SU-DHL-6 (cell line): ENCODE measurements around the gene DUOXA1.

Source experiments
- H2AFZ ChIP-seq: fragments of 200-600 bp; sonication (generic); 2 replicates; pipeline ENCODE4 v1.6.1; 2014; ENCODE audit warnings: low read depth, mild to moderate bottlenecking, moderate library complexity, mixed read lengths, antibody characterized with exemption, low read length; ENCODE audit not compliant: severe bottlenecking
- H3F3A ChIP-seq: fragments of 200-600 bp; shearing (Covaris generic); 2 replicates; pipeline ENCODE4 v1.6.0; 2016; ENCODE audit warnings: antibody characterized with exemption, mild to moderate bottlenecking; ENCODE audit not compliant: insufficient read depth
- H3K27ac ChIP-seq: fragments of 200-600 bp; sonication (generic); 2 replicates; pipeline ENCODE4 v1.5.1; 2016; ENCODE audit warnings: low read depth, mild to moderate bottlenecking, low read length, moderate library complexity, mixed read lengths
- H3K27me3 ChIP-seq: fragments of 200-600 bp; sonication (generic), shearing (Covaris generic); 2 replicates; pipeline ENCODE4 v1.6.0; 2014; ENCODE audit warnings: mild to moderate bottlenecking, low read length
- H3K36me3 ChIP-seq: fragments of 200-600 bp; sonication (generic); 2 replicates; pipeline ENCODE4 v1.6.1; 2014; ENCODE audit warnings: mild to moderate bottlenecking, low read length, mixed read lengths
- H3K4me2 ChIP-seq: fragments of 300-600, 200-600 bp; shearing (Covaris generic), sonication (generic); 2 replicates; pipeline ENCODE4 v1.6.0; 2014; ENCODE audit warnings: low read length, low read depth, mild to moderate bottlenecking; ENCODE audit not compliant: poor library complexity, severe bottlenecking
- H3K4me3 ChIP-seq: fragments of 200-600 bp; sonication (generic); 2 replicates; pipeline ENCODE4 v1.5.1; 2014; ENCODE audit warnings: antibody characterized with exemption, low read length, mild to moderate bottlenecking, mixed read lengths; ENCODE audit not compliant: insufficient read depth, poor library complexity, severe bottlenecking
- H3K79me2 ChIP-seq: fragments of 200-600 bp; sonication (generic); 2 replicates; pipeline ENCODE4 v1.6.1; 2014; ENCODE audit warnings: mild to moderate bottlenecking, low read length, moderate library complexity; ENCODE audit not compliant: insufficient read depth
- H3K9ac ChIP-seq: fragments of 200-600 bp; sonication (generic); 2 replicates; pipeline ENCODE4 v1.7.0; 2014; ENCODE audit warnings: mild to moderate bottlenecking, low read length
- H3K9me2 ChIP-seq: fragments of 200-600 bp; sonication (generic); replicated peaks from 2 replicates; pipeline ENCODE4 v1.6.1; 2014; ENCODE audit warnings: low read length; ENCODE audit not compliant: insufficient read depth
- H3K9me3 ChIP-seq: fragments of 200-600 bp; sonication (generic); 2 replicates; pipeline ENCODE4 v1.6.1; 2014; ENCODE audit warnings: low read length, mixed read lengths; ENCODE audit not compliant: insufficient read depth
- H4K20me1 ChIP-seq: fragments of 200-600 bp; sonication (generic); 2 replicates; pipeline ENCODE4 v1.6.1; 2014; ENCODE audit warnings: low read depth, mild to moderate bottlenecking, antibody characterized with exemption, low read length, moderate library complexity, mixed read lengths
- CTCF ChIP-seq: fragments of 200-600 bp; sonication (generic); IDR thresholded peaks from one replicate; pipeline ENCODE4 v1.5.1; 2017; ENCODE audit warnings: antibody characterized with exemption, mild to moderate bottlenecking, low read length, moderate library complexity; ENCODE audit not compliant: insufficient read depth, poor library complexity, severe bottlenecking
- EZH2phosphoT487 ChIP-seq: fragments of 200-600 bp; sonication (generic), shearing (Covaris generic); conservative IDR thresholded peaks from 2 replicates; pipeline ENCODE4 v1.6.1; 2018; ENCODE audit warnings: mild to moderate bottlenecking, antibody characterized with exemption, low read length, moderate library complexity, mixed read lengths

DUOXA1 gene

GRCh38 chr15:45128971-45129639 is 574 bp downstream of the DUOXA1 start:
- Histone ChIP-seq H3K27me3 (no peaks in the 10 kb centered on the region), H3K9ac (no peak overlapping the region), H3K27ac (no peak overlapping the region), H3K9me3 (no peaks in the 10 kb centered on the region), H3K36me3 (no peaks in the 10 kb centered on the region), H3K4me3 (no peak overlapping the region), H3K9me2 (no peaks in the 10 kb centered on the region), H3K4me2 (no peak overlapping the region), H3K79me2 (no peaks in the 10 kb centered on the region), H2AFZ (no peak overlapping the region), H4K20me1 (no peaks in the 10 kb centered on the region; the same call in 1 of the 2 replicates), H3F3A (no peaks in the 10 kb centered on the region)
- TF ChIP-seq CTCF: no peak
- TF ChIP-seq EZH2phosphoT487: no peak

GRCh38 chr15:45126535-45127158 is 3.0 kb downstream of the DUOXA1 start:
- no peak overlapping the region for H2AFZ ChIP-seq
- H3K9me3 ChIP-seq: no peaks in the 10 kb centered on the region
- no peak overlapping the region for H3K27ac ChIP-seq
- no peaks in the 10 kb centered on the region for H3F3A ChIP-seq
- H3K27me3 ChIP-seq: no peaks in the 10 kb centered on the region
- TF ChIP-seq CTCF: peak; percentile 75
- TF ChIP-seq EZH2phosphoT487: no peak
- H3K9me2 ChIP-seq: no peaks in the 10 kb centered on the region
- no peaks in the 10 kb centered on the region for H3K36me3 ChIP-seq
- no peaks in the 10 kb centered on the region for H3K79me2 ChIP-seq
- H3K9ac ChIP-seq: no peak overlapping the region
- H3K4me2 ChIP-seq: no peak overlapping the region
- H3K4me3 ChIP-seq: no peak overlapping the region
- H4K20me1 ChIP-seq: no peaks in the 10 kb centered on the region; the same call in 1 of the 2 replicates

- Histone ChIP-seq H3K27ac (no peak overlapping the region), H3F3A (no peaks in the 10 kb centered on the region), H3K9me2 (no peaks in the 10 kb centered on the region), H3K79me2 (no peaks in the 10 kb centered on the region), H3K4me3 (no peak overlapping the region), H3K4me2 (no peak overlapping the region), H3K36me3 (no peaks in the 10 kb centered on the region), H4K20me1 (no peaks in the 10 kb centered on the region; the same call in 1 of the 2 replicates), H3K27me3 (no peaks in the 10 kb centered on the region), H3K9me3 (no peaks in the 10 kb centered on the region), H2AFZ (no peak overlapping the region), H3K9ac (no peak overlapping the region)
- TF ChIP-seq CTCF (no peak), EZH2phosphoT487 (no peak)
Measured at GRCh38 chr15:45123397-45123796, 6.3 kb downstream of the DUOXA1 start.
